HepG2 (cell line): ENCODE measurements around the gene TSHZ2. TPM values are rescaled to one million over a fixed set of nuclear protein-coding genes. Genes with fewer than 3 reads are reported as not detected.

Source experiments
- ATAC-seq: fragments of 200-7000 bp; cut with Tn5 transposase; 3 replicates; pipeline ENCODE4 v1.9.1; 2020; ENCODE audit warnings: mild to moderate bottlenecking, moderate library complexity
- BruUV-seq: library from RNA; stranded (reverse); fragments of 400-500 nt; replicated peaks from 2 replicates; lab custom pipeline; 2021; lab: Mats Ljungman, UMichigan
- CTCF ChIA-PET: fragments of 300-600 bp; formaldehyde crosslinking; extraction: SDS; loops from one replicate; lab custom pipeline; 2021; ENCODE audit warnings: low total read pairs, inconsistent platforms, low intra/inter-chr PET ratio; lab: Yijun Ruan, JAX
- POLR2A ChIA-PET: fragments of 350-600 bp; sonication (Branson Sonifier 250); formaldehyde crosslinking; loops from one replicate; lab custom pipeline; 2020; ENCODE audit warnings: antibody characterized with exemption, inconsistent platforms; lab: Yijun Ruan, JAX
- DNase-seq: peaks from one replicate; pipeline ENCODE4 v3.0.0-alpha.2; 2015; ENCODE audit warnings: low spot score
- FAIRE-seq: peaks from 3 replicates; lab custom pipeline; 2011; peaks lifted over from hg19 to GRCh38; lab: Jason Lieb, UNC
- H2AFZ ChIP-seq: one replicate; pipeline ENCODE4 v1.6.1; 2011; ENCODE audit warnings: low read length, inconsistent platforms
- H3K27ac ChIP-seq: fragments of 300-600 bp; 3 replicates; pipeline ENCODE4 v1.8.0; 2011; ENCODE audit warnings: mixed run types, mild to moderate bottlenecking, mixed read lengths, low read length, inconsistent platforms; ENCODE audit not compliant: insufficient read depth; ENCODE audit errors: extremely low read length
- H3K27me3 ChIP-seq, 2 experiments: fragments of 200-600 bp in 1 of 2; 2 replicates in 1 of 2; 3 replicates in 1 of 2; pipeline versions ENCODE4 v1.6.0 to v1.8.0; 2011; ENCODE audit warnings: low read length in 2 of 2, mild to moderate bottlenecking in 2 of 2, moderate library complexity in 2 of 2, inconsistent platforms in 1 of 2; ENCODE audit not compliant: insufficient read depth in 2 of 2, control insufficient read depth in 1 of 2
- H3K36me3 ChIP-seq, 2 experiments: fragments of 200-600 bp in 1 of 2; replicated peaks in 1 of 2; 2 replicates in 1 of 2; 3 replicates in 1 of 2; pipeline versions ENCODE4 v1.5.1 to v1.8.0; 2011; ENCODE audit warnings: low read length in 2 of 2, inconsistent platforms in 1 of 2; ENCODE audit not compliant: insufficient read depth in 2 of 2, control insufficient read depth in 1 of 2
- H3K4me1 ChIP-seq: 2 replicates; pipeline ENCODE4 v1.5.1; 2012; ENCODE audit warnings: low read length, inconsistent platforms; ENCODE audit not compliant: insufficient read depth
- H3K4me2 ChIP-seq: 2 replicates; pipeline ENCODE4 v1.6.0; 2011; ENCODE audit warnings: low read depth, low read length, inconsistent platforms
- H3K4me3 ChIP-seq, 3 experiments: fragments of 200-600 bp in 1 of 3; sonication (generic), shearing (Covaris generic) in 1 of 3; replicated peaks in 1 of 3; 2 replicates each; pipeline ENCODE4 v1.5.1; 2011 to 2016; ENCODE audit warnings: low read length in 3 of 3, inconsistent platforms in 2 of 3, low read depth in 2 of 3, mild to moderate bottlenecking in 2 of 3, control low read depth in 1 of 3, mixed read lengths in 1 of 3; ENCODE audit not compliant: insufficient read depth in 1 of 3
- H3K79me2 ChIP-seq: one replicate; pipeline ENCODE4 v1.6.1; 2011; ENCODE audit warnings: low read length, inconsistent platforms; ENCODE audit not compliant: insufficient read depth
- H3K9ac ChIP-seq: 2 replicates; pipeline ENCODE4 v1.6.0; 2011; ENCODE audit warnings: mild to moderate bottlenecking, low read depth, low read length, inconsistent platforms; ENCODE audit not compliant: insufficient read depth
- H3K9me3 ChIP-seq: 2 replicates; pipeline ENCODE4 v1.5.1; 2012; ENCODE audit warnings: mild to moderate bottlenecking, low read length
- H4K20me1 ChIP-seq: 2 replicates; pipeline ENCODE4 v1.6.0; 2011; ENCODE audit warnings: inconsistent platforms, mild to moderate bottlenecking, low read length, moderate library complexity; ENCODE audit not compliant: insufficient read depth
- DZIP1 ChIP-seq: sonication (generic); formaldehyde crosslinking; IDR thresholded peaks from 2 replicates; pipeline ENCODE4 v1.5.0; 2020; ENCODE audit warnings: mild to moderate bottlenecking, missing genetic modification reagents
- SCMH1 ChIP-seq: sonication (generic); formaldehyde crosslinking; IDR thresholded peaks from 2 replicates; pipeline ENCODE4 v1.9.0; 2021; ENCODE audit warnings: missing genetic modification reagents, mild to moderate bottlenecking, borderline replicate concordance
- ZBTB4 ChIP-seq: sonication (generic); formaldehyde crosslinking; IDR thresholded peaks from 2 replicates; pipeline ENCODE4 v1.4.0; 2020; ENCODE audit warnings: missing genetic modification reagents, mild to moderate bottlenecking, borderline replicate concordance
- ZNF407 ChIP-seq: sonication (generic); formaldehyde crosslinking; IDR thresholded peaks from one replicate; pipeline ENCODE4 v1.5.1; 2020; ENCODE audit warnings: mild to moderate bottlenecking, missing genetic modification reagents; ENCODE audit errors: not compliant biosample characterization
- ZSCAN30 ChIP-seq: sonication (generic); formaldehyde crosslinking; IDR thresholded peaks from 2 replicates; pipeline ENCODE4 v1.5.0; 2020; ENCODE audit warnings: mild to moderate bottlenecking, missing genetic modification reagents
- WGBS: methylation state at CpG from one replicate; pipeline ENCODE4 v1.1.6; 2017; ENCODE audit warnings: low lambda C conversion rate; 5-methylcytosine and 5-hydroxymethylcytosine counted together
- in situ Hi-C: cut with HindIII; loops from 2 replicates; pipeline ENCODE4 v1.10.0; 2017; ENCODE audit warnings: low pct_unique_long_range_greater_than_20kb; ENCODE audit not compliant: extremely low pct_ligation_motif_present
- intact Hi-C: fragments of 100-400 bp; cut with micrococcal nuclease; formaldehyde crosslinking; loops from one replicate; pipeline ENCODE4 v1.10.0; 2022; ENCODE audit not compliant: unreplicated experiment
- polyA plus RNA-seq, 8 experiments: library from polyadenylated mRNA; depleted of rRNA in 3 of 8; stranded (reverse) in 7 of 8; unstranded in 1 of 8; fragments of >200 nt; fragmentation: Illumina TruSeq in 4 of 8; extraction: Trizol in 4 of 8; gene quantifications; 2 replicates each; pipeline versions ENCODE4 v1.2.1 to v1.2.3, GENCODE V29; 2011 to 2016; ENCODE audit warnings: low read depth in 4 of 8, missing spikeins in 1 of 8, mixed read lengths in 1 of 8; ENCODE audit not compliant: insufficient read depth in 1 of 8
- total RNA-seq, 5 experiments: library from RNA; depleted of rRNA; stranded (reverse); fragments of >200 nt; fragmentation: Illumina TruSeq; extraction: Trizol; gene quantifications; 2 replicates each; pipeline ENCODE4 v1.2.3, GENCODE V29; 2016; ENCODE audit warnings: low read depth in 1 of 5

TSHZ2 gene
- total and polyA plus RNA-seq, 2 of the 13 experiments (the other 11 are each of a cell fraction or from before 2014, with no cell fraction given) = 0.01 TPM; not detected in 1

GRCh38 chr20:53016534-53017042 lies 44.4 kb downstream of the TSHZ2 start (continued):
- TF ChIP-seq ZNF407 (CRISPR knock-in tag) (no peak), SCMH1 (CRISPR knock-in tag) (no peak)

GRCh38 chr20:53017206-53017605 lies 45.0 kb downstream of the TSHZ2 start:
- Histone ChIP-seq H3K79me2 (no peaks in the 10 kb centered on the region), H3K36me3 (no peaks in the 10 kb centered on the region), H3K27me3 (no peaks in the 10 kb centered on the region; a peak in 1 of 5 replicates), H4K20me1 (no peaks in the 10 kb centered on the region), H3K9ac (no peak overlapping the region), H3K4me1 (no peaks in the 10 kb centered on the region), H3K9me3 (no peaks in the 10 kb centered on the region), H3K4me3 (no peak overlapping the region), H3K4me2 (no peak overlapping the region), H3K27ac (no peak overlapping the region), H2AFZ (no peak overlapping the region)
- DNase-seq = no peak
- in situ Hi-C loops (no loop called here), intact Hi-C loops (no loop called here)
- WGBS = 21% methylated on average over 4 of the region's 4 CpGs
- ATAC-seq = no peak
- FAIRE-seq = no peak
- POLR2A ChIA-PET = no interaction called here
- no TSS peak for BruUV-seq
- CTCF ChIA-PET = no interaction called here
- TF ChIP-seq ZBTB4 = no peak
- TF ChIP-seq DZIP1 (CRISPR knock-in tag) = no peak
- TF ChIP-seq ZSCAN30 (CRISPR knock-in tag) = no peak
